Neural progenitor cell (in vitro differentiated cells): ENCODE results near the gene RIMS1.

Experiments used
- EZH2 ChIP-seq: fragments of 200-600 bp; sonication (generic); IDR thresholded peaks from 2 replicates; pipeline ENCODE4 v1.6.1; 2017; ENCODE audit warnings: antibody characterized with exemption, mild to moderate bottlenecking, moderate library complexity
- EZH2phosphoT487 ChIP-seq: fragments of 200-600 bp; sonication (generic); IDR thresholded peaks from 2 replicates; pipeline ENCODE4 v1.6.1; 2017; ENCODE audit warnings: antibody characterized with exemption
- TF ChIP-seq, protein P1 (sequence below): fragments of 200-600 bp; sonication (generic); IDR thresholded peaks from 2 replicates; pipeline ENCODE4 v1.5.1; 2017; ENCODE audit warnings: antibody characterized with exemption, mild to moderate bottlenecking

DNA sequence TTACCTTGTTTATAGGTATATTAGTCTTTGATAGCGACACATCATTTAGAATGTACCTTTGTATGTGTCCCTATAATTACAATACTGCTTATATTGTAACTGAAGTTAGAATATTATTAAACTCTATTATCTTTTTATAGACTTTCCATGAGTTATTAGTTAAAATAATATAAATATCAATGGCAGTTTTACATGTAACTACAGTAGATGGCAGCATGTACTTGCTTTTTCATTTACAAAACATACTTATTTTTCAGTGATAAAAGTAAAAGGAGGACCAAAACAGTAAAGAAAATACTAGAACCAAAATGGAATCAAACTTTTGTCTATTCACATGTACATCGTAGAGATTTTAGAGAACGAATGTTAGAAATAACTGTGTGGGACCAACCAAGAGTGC lies 364.3 kb downstream of the RIMS1 start:
- TF ChIP-seq, protein P1, sequence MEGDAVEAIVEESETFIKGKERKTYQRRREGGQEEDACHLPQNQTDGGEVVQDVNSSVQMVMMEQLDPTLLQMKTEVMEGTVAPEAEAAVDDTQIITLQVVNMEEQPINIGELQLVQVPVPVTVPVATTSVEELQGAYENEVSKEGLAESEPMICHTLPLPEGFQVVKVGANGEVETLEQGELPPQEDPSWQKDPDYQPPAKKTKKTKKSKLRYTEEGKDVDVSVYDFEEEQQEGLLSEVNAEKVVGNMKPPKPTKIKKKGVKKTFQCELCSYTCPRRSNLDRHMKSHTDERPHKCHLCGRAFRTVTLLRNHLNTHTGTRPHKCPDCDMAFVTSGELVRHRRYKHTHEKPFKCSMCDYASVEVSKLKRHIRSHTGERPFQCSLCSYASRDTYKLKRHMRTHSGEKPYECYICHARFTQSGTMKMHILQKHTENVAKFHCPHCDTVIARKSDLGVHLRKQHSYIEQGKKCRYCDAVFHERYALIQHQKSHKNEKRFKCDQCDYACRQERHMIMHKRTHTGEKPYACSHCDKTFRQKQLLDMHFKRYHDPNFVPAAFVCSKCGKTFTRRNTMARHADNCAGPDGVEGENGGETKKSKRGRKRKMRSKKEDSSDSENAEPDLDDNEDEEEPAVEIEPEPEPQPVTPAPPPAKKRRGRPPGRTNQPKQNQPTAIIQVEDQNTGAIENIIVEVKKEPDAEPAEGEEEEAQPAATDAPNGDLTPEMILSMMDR = no peak
- no peak for TF ChIP-seq EZH2
- no peak for TF ChIP-seq EZH2phosphoT487
